DND-41 (cell line): ENCODE measurements around the gene DDX25.

ENCODE experiments used
- CTCF ChIP-seq: IDR thresholded peaks from 2 replicates; pipeline ENCODE4 v1.5.1; 2012; ENCODE audit warnings: borderline replicate concordance, low read length, moderate library complexity, mild to moderate bottlenecking; ENCODE audit not compliant: poor library complexity, severe bottlenecking; ENCODE audit errors: extremely low read depth
- EZH2 ChIP-seq: IDR thresholded peaks from 3 replicates; pipeline ENCODE4 v1.6.1; 2012; ENCODE audit warnings: borderline replicate concordance, low read depth, mild to moderate bottlenecking, moderate library complexity, low read length, inconsistent platforms; ENCODE audit not compliant: severe bottlenecking

GRCh38 chr11:125902277-125902926 is 1.9 kb upstream of the DDX25 start:
- TF ChIP-seq CTCF = no peak
- TF ChIP-seq EZH2 = no peak
